Mucosa of descending colon (tissue), 3 donors: ENCODE data around the gene CLSTN2. TPM values are rescaled to one million over a fixed set of nuclear protein-coding genes. Genes with fewer than 3 reads are reported as not detected.

Experiments used
- ATAC-seq: fragments of 200-7000 bp; cut with Tn5 transposase; one replicate; pipeline ENCODE4 v1.9.1; 2020; ENCODE audit warnings: mild to moderate bottlenecking, moderate library complexity
- DNase-seq, 3 donors: peaks; one replicate each; pipeline ENCODE4 v3.0.0-alpha.2; 2020
- H3K36me3 ChIP-seq: fragments of 200-600 bp; one replicate; pipeline ENCODE4 v1.8.0; 2021; ENCODE audit warnings: low read depth, mild to moderate bottlenecking
- H3K4me1 ChIP-seq: fragments of 200-600 bp; one replicate; pipeline ENCODE4 v1.8.0; 2021; ENCODE audit warnings: low read depth, mild to moderate bottlenecking
- H3K4me3 ChIP-seq: fragments of 200-600 bp; one replicate; pipeline ENCODE4 v1.8.0; 2021; ENCODE audit warnings: mild to moderate bottlenecking
- H3K9me3 ChIP-seq: fragments of 200-600 bp; one replicate; pipeline ENCODE4 v1.8.0; 2021; ENCODE audit warnings: mild to moderate bottlenecking
- CTCF ChIP-seq: fragments of 200-600 bp; IDR thresholded peaks from one replicate; pipeline ENCODE4 v1.8.0; 2022; ENCODE audit warnings: antibody characterized with exemption, mild to moderate bottlenecking
- intact Hi-C, 2 donors: fragments of 100-400 bp; cut with DNase I in 1 of 2; cut with micrococcal nuclease in 1 of 2; formaldehyde crosslinking; loops; one replicate each; pipeline versions ENCODE4 v1.11.0 to v1.11.1; 2022; cut with DNase I, micrococcal nuclease
- total RNA-seq, 3 donors: library from RNA; stranded (reverse); fragmentation: NEBNext Ultra II Directional in 2 of 3; extraction: Animal tissue kit (Norgen Biotek cat#: 25700) in 2 of 3; gene quantifications; one replicate each; pipeline versions ENCODE4 v1.2.1 to v1.2.4, GENCODE V29; 2021 to 2023
- donor health status: DM: no; HTN: no; CAD: no; lungs with moderate emphysema.
- donor health status: DM: no; HTN: no; CAD: no.
- donor health status: DM: no; HTN: yes; CAD: no.

The CLSTN2 gene
- total RNA-seq, 3 donors from 2014 or later, result 0.90 to 5.3 (median 2.5) TPM

- Histone ChIP-seq H3K36me3 (no peaks in the 10 kb centered on the region), H3K4me1 (no peaks in the 10 kb centered on the region), H3K4me3 (no peak overlapping the region), H3K9me3 (no peaks in the 10 kb centered on the region)
- intact Hi-C loops, result no loop called here
- DNase-seq (no peak), ATAC-seq (no peak)
- no peak for TF ChIP-seq CTCF
Observed at GRCh38 chr3:140236836-140237501, 302.0 kb downstream of the CLSTN2 start.

GRCh38 chr3:140238646-140239314, 303.8 kb downstream of the CLSTN2 start:
- H3K36me3 ChIP-seq, result no peaks in the 10 kb centered on the region
- DNase-seq (no peak), ATAC-seq (no peak)
- intact Hi-C loops, result no loop called here
- H3K4me1 ChIP-seq, result no peaks in the 10 kb centered on the region
- no peak overlapping the region for H3K4me3 ChIP-seq
- no peaks in the 10 kb centered on the region for H3K9me3 ChIP-seq
- TF ChIP-seq CTCF, result no peak

- Histone ChIP-seq H3K36me3 (no peaks in the 10 kb centered on the region), H3K4me1 (no peaks in the 10 kb centered on the region), H3K9me3 (no peaks in the 10 kb centered on the region), H3K4me3 (no peak overlapping the region)
- ATAC-seq (peak; percentile 22), DNase-seq (no peak)
- intact Hi-C loops, result no loop called here
- no peak for TF ChIP-seq CTCF
Observed at GRCh38 chr3:140242818-140243276, 307.9 kb downstream of the CLSTN2 start.

GRCh38 chr3:140243575-140243974, 308.6 kb downstream of the CLSTN2 start:
- ATAC-seq, result no peak
- no peak for TF ChIP-seq CTCF

GRCh38 chr3:140244893-140245292, 309.9 kb downstream of the CLSTN2 start:
- Histone ChIP-seq H3K4me3 (no peak overlapping the region), H3K4me1 (no peaks in the 10 kb centered on the region), H3K9me3 (no peaks in the 10 kb centered on the region), H3K36me3 (no peaks in the 10 kb centered on the region)
- intact Hi-C loops, result no loop called here
- no peak for ATAC-seq
- TF ChIP-seq CTCF, result no peak
- DNase-seq, result no peak

More at GRCh38 chr3:140243575-140243974, 308.6 kb downstream of the CLSTN2 start:
- intact Hi-C loops, result no loop called here
- Histone ChIP-seq H3K9me3 (no peaks in the 10 kb centered on the region), H3K36me3 (no peaks in the 10 kb centered on the region), H3K4me1 (no peaks in the 10 kb centered on the region), H3K4me3 (no peak overlapping the region)
- DNase-seq, result no peak
